ENCODE measurements around the gene ENPP6. TPM values are rescaled to one million over a fixed set of nuclear protein-coding genes. Genes with fewer than 3 reads are reported as not detected.

Gene ENPP6
- total RNA-seq, 4 donors from 2014 or later: 0.07 to 0.56 (median 0.20) TPM; not detected in 1

GRCh38 chr4:184126800-184127199 lies 90.9 kb downstream of the ENPP6 start:
- Histone ChIP-seq H3K4me3 (no peak overlapping the region), H3K4me1 (no peaks in the 10 kb centered on the region), H3K36me3 (no peaks in the 10 kb centered on the region), H3K27me3 (no peaks in the 10 kb centered on the region), H3K9me3 (no peaks in the 10 kb centered on the region), H3K27ac (no peak overlapping the region)
- DNase-seq (no peak), ATAC-seq (no peak)
- TF ChIP-seq POLR2A (IDR thresholded peaks at IDR 0.05): no peak
- TF ChIP-seq, protein P1, sequence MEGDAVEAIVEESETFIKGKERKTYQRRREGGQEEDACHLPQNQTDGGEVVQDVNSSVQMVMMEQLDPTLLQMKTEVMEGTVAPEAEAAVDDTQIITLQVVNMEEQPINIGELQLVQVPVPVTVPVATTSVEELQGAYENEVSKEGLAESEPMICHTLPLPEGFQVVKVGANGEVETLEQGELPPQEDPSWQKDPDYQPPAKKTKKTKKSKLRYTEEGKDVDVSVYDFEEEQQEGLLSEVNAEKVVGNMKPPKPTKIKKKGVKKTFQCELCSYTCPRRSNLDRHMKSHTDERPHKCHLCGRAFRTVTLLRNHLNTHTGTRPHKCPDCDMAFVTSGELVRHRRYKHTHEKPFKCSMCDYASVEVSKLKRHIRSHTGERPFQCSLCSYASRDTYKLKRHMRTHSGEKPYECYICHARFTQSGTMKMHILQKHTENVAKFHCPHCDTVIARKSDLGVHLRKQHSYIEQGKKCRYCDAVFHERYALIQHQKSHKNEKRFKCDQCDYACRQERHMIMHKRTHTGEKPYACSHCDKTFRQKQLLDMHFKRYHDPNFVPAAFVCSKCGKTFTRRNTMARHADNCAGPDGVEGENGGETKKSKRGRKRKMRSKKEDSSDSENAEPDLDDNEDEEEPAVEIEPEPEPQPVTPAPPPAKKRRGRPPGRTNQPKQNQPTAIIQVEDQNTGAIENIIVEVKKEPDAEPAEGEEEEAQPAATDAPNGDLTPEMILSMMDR (IDR thresholded peaks at IDR 0.05 in 4 of 5, conservative IDR thresholded peaks at IDR 0.05 in 1 of 5): no peak
- in situ Hi-C loops (cut with MboI; ENCODE audit: low sequenced_read_pairs in 4 of 4) (no loop called here), intact Hi-C loops (cut with DNase I; ENCODE audit: low total_unique reads) (no loop called here)

DNA sequence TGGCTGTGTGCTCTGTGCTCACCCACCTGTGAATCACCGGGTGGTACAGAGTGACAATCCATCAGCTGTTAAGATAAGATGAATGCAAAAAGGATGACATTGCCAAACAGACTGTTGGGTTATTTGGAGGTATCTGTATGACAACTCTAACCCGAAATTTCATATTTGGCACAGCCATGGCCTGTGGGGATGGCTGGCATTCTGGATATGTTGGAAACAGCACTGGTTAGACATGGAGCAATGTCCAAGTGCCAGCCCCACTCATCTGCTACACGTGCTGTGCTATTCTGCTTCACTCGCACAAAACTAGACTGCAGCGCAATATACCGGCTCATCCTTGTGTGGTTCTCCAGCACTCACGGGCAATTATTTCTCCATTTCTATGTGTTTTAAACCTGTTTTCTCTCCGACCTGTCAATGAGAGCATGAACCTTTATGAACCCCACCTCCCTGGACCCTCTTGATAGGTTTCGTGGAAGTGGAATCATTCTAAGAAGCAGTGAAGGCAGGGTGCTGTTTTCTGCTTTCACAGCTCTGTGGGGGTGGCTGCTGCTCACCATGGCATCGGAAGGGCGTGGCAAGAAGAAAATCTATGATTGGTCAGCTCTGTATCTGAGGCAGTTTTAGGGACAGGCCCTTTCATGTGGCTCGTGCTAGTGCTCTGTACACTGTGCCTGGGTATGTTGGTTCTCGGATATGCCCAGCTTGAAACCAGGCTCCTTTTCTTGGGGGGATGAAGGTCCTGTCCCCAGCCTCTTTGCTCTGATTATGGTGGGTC lies 94.9 kb downstream of the ENPP6 start:
- in situ Hi-C loops (cut with MboI; ENCODE audit: low sequenced_read_pairs in 4 of 4): no loop called here
- intact Hi-C loops (cut with DNase I; ENCODE audit: low total_unique reads): no loop called here
- ATAC-seq: no peak

DNA sequence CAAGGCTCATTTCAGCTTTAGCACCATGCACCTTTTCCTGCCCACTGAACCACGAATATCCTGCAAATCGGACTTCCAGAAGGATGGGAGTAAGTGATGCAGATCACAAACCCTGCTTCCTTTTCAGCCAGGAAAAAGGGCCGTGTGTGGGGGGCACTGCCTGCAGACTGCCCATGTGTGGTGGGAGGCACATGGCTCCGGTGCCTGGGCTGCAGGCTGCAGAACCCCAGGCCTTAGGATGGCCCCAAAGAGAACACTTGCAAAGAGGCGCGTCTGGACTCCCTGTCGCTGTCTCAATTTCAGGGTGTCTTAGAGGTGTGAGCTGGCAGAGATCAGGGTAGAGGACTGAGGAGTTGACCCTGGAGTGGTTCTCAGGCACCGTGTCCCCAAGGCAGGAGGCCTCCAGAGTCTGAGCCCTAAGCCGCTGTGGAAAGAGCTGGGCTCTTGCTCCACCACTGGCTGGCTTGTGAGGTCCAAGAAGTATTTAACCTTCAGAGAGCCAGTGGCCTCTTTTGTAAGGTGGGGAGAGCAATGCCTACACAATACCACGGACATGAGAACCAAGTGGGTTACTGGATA lies 97.0 kb downstream of the ENPP6 start:
- no peaks in the 10 kb centered on the region for H3K4me1 ChIP-seq
- H3K9me3 ChIP-seq: no peaks in the 10 kb centered on the region
- no peak overlapping the region for H3K27ac ChIP-seq
- intact Hi-C loops (cut with DNase I; ENCODE audit: low total_unique reads): no loop called here
- DNase-seq: no peak
- no peaks in the 10 kb centered on the region for H3K36me3 ChIP-seq
- no peak for ATAC-seq
- no peak for TF ChIP-seq POLR2A (IDR thresholded peaks at IDR 0.05)
- TF ChIP-seq, protein P1 (IDR thresholded peaks at IDR 0.05 in 4 of 5, conservative IDR thresholded peaks at IDR 0.05 in 1 of 5): no peak
- no peaks in the 10 kb centered on the region for H3K27me3 ChIP-seq
- H3K4me3 ChIP-seq: no peak overlapping the region
- in situ Hi-C loops (cut with MboI; ENCODE audit: low sequenced_read_pairs in 4 of 4): no loop called here

More for the DNA sequence above, 94.9 kb downstream of the ENPP6 start:
- Histone ChIP-seq H3K4me1 (no peaks in the 10 kb centered on the region), H3K27ac (no peak overlapping the region), H3K9me3 (no peaks in the 10 kb centered on the region), H3K27me3 (no peaks in the 10 kb centered on the region), H3K36me3 (no peaks in the 10 kb centered on the region), H3K4me3 (no peak overlapping the region)
- no peak for DNase-seq
- TF ChIP-seq, protein P1 (IDR thresholded peaks at IDR 0.05 in 4 of 5, conservative IDR thresholded peaks at IDR 0.05 in 1 of 5): no peak
- TF ChIP-seq POLR2A (IDR thresholded peaks at IDR 0.05): no peak

GRCh38 chr4:184117662-184118199 lies 99.9 kb downstream of the ENPP6 start:
- DNase-seq: no peak
- in situ Hi-C loops (cut with MboI; ENCODE audit: low sequenced_read_pairs in 4 of 4) (no loop called here), intact Hi-C loops (cut with DNase I; ENCODE audit: low total_unique reads) (no loop called here)
- ATAC-seq: no peak
- no peak overlapping the region for H3K27ac ChIP-seq
- TF ChIP-seq POLR2A (IDR thresholded peaks at IDR 0.05): no peak
- TF ChIP-seq, protein P1 (IDR thresholded peaks at IDR 0.05 in 4 of 5, conservative IDR thresholded peaks at IDR 0.05 in 1 of 5): no peak
- H3K4me1 ChIP-seq: no peaks in the 10 kb centered on the region
- H3K9me3 ChIP-seq: no peaks in the 10 kb centered on the region
- H3K27me3 ChIP-seq: no peaks in the 10 kb centered on the region
- H3K4me3 ChIP-seq: no peak overlapping the region
- H3K36me3 ChIP-seq: no peaks in the 10 kb centered on the region
